Muscle of leg (tissue), 11 donors: Measurements from ENCODE around the gene ESYT2. TPM values are rescaled to one million over a fixed set of nuclear protein-coding genes. Genes with fewer than 3 reads are reported as not detected.

ENCODE experiments used
- DNase-seq: peaks from one replicate; pipeline ENCODE4 v3.0.0; 2013
- H3K27ac ChIP-seq: one replicate; pipeline ENCODE4 v1.5.1; 2013; ENCODE audit warnings: mild to moderate bottlenecking, low read length, control low read depth
- H3K27me3 ChIP-seq: one replicate; pipeline ENCODE4 v1.6.1; 2013; ENCODE audit warnings: low read length; ENCODE audit not compliant: control insufficient read depth, insufficient read depth
- H3K36me3 ChIP-seq: one replicate; pipeline ENCODE4 v1.6.1; 2013; ENCODE audit warnings: low read length; ENCODE audit not compliant: control insufficient read depth, insufficient read depth
- H3K4me1 ChIP-seq: one replicate; pipeline ENCODE4 v1.6.1; 2013; ENCODE audit warnings: low read length; ENCODE audit not compliant: control insufficient read depth, insufficient read depth
- H3K4me3 ChIP-seq: one replicate; pipeline ENCODE4 v1.5.1; 2013; ENCODE audit warnings: low read length, control low read depth
- H3K9me3 ChIP-seq: replicated peaks from 2 replicates; pipeline ENCODE4 v1.6.1; 2013; ENCODE audit warnings: low read depth, low read length; ENCODE audit not compliant: control insufficient read depth
- WGBS: methylation state at CpG from one replicate; pipeline ENCODE4 v1.1.5; 2013; ENCODE audit warnings: missing lambda C conversion rate; ENCODE audit not compliant: insufficient coverage; 5-methylcytosine and 5-hydroxymethylcytosine counted together
- polyA plus RNA-seq, 8 donors: library from polyadenylated mRNA; unstranded; fragments of 120-200 nt; gene quantifications; one replicate each; pipeline versions ENCODE4 v1.2.1 to v1.2.3, GENCODE V29; 2013; ENCODE audit warnings: inconsistent platforms in 1 of 8, low replicate concordance in 1 of 8; ENCODE audit not compliant: insufficient read length in 8 of 8, insufficient read depth in 1 of 8
- total RNA-seq: library from RNA; stranded (reverse); fragments of 120-200 nt; gene quantifications from one replicate; pipeline ENCODE4 v1.2.4, GENCODE V29; 2013

Gene ESYT2
- total and polyA plus RNA-seq, 9 donors: 27.4 to 46.5 (median 30.1) TPM

GRCh38 chr7:158759245-158759614 lies 70.1 kb downstream of the ESYT2 start:
- no peak for DNase-seq
- no peaks in the 10 kb centered on the region for H3K9me3 ChIP-seq
- no peaks in the 10 kb centered on the region for H3K27me3 ChIP-seq
- no peak overlapping the region for H3K27ac ChIP-seq
- no peak overlapping the region for H3K4me3 ChIP-seq
- 83% methylated on average over 2 of the region's 4 CpGs for WGBS
- no peaks in the 10 kb centered on the region for H3K4me1 ChIP-seq
- peaks cover 57% of the 10 kb centered on the region for H3K36me3 ChIP-seq

GRCh38 chr7:158758586-158759244 lies 70.6 kb downstream of the ESYT2 start:
- Histone ChIP-seq H3K4me3 (no peak overlapping the region), H3K27me3 (no peaks in the 10 kb centered on the region), H3K36me3 (peaks cover 59% of the 10 kb centered on the region), H3K27ac (no peak overlapping the region), H3K9me3 (no peaks in the 10 kb centered on the region), H3K4me1 (no peaks in the 10 kb centered on the region)
- no peak for DNase-seq
- 95% methylated on average over 9 of the region's 16 CpGs for WGBS

- 97% methylated on average over 12 of the region's 16 CpGs for WGBS
- H3K9me3 ChIP-seq: no peaks in the 10 kb centered on the region
- no peak overlapping the region for H3K4me3 ChIP-seq
- H3K27ac ChIP-seq: no peak overlapping the region
- peaks cover 62% of the 10 kb centered on the region for H3K36me3 ChIP-seq
- DNase-seq: no peak
- no peaks in the 10 kb centered on the region for H3K27me3 ChIP-seq
- H3K4me1 ChIP-seq: no peaks in the 10 kb centered on the region
Measured at GRCh38 chr7:158757404-158757989, 71.8 kb downstream of the ESYT2 start.

- Histone ChIP-seq H3K27me3 (no peaks in the 10 kb centered on the region), H3K9me3 (no peaks in the 10 kb centered on the region), H3K4me1 (no peaks in the 10 kb centered on the region), H3K36me3 (peaks cover 48% of the 10 kb centered on the region), H3K27ac (no peak overlapping the region), H3K4me3 (no peak overlapping the region)
- no peak for DNase-seq
- WGBS: 73% methylated on average over 10 of the region's 11 CpGs
Measured at GRCh38 chr7:158754746-158755444, 74.4 kb downstream of the ESYT2 start.

GRCh38 chr7:158753900-158754299 lies 75.4 kb downstream of the ESYT2 start:
- no peaks in the 10 kb centered on the region for H3K9me3 ChIP-seq
- H3K27me3 ChIP-seq: no peaks in the 10 kb centered on the region
- no CpG with 5 or more reads among the region's 5 CpGs for WGBS
- H3K27ac ChIP-seq: no peak overlapping the region
- no peak overlapping the region for H3K4me3 ChIP-seq
- no peaks in the 10 kb centered on the region for H3K4me1 ChIP-seq
- peaks cover 41% of the 10 kb centered on the region for H3K36me3 ChIP-seq
- no peak for DNase-seq

GRCh38 chr7:158751751-158752150 lies 77.6 kb downstream of the ESYT2 start:
- DNase-seq: no peak
- no peak overlapping the region for H3K27ac ChIP-seq
- no peaks in the 10 kb centered on the region for H3K4me1 ChIP-seq
- peaks cover 36% of the 10 kb centered on the region for H3K36me3 ChIP-seq
- H3K27me3 ChIP-seq: no peaks in the 10 kb centered on the region
- H3K4me3 ChIP-seq: no peak overlapping the region
- no peaks in the 10 kb centered on the region for H3K9me3 ChIP-seq
- WGBS: no CpG with 5 or more reads among the region's 3 CpGs

- no CpG with 5 or more reads among the region's 2 CpGs for WGBS
- no peak overlapping the region for H3K4me3 ChIP-seq
- no peak for DNase-seq
- no peaks in the 10 kb centered on the region for H3K4me1 ChIP-seq
- no peaks in the 10 kb centered on the region for H3K9me3 ChIP-seq
- peaks cover 35% of the 10 kb centered on the region for H3K36me3 ChIP-seq
- no peaks in the 10 kb centered on the region for H3K27me3 ChIP-seq
- H3K27ac ChIP-seq: no peak overlapping the region
Measured at GRCh38 chr7:158751199-158751598, 78.1 kb downstream of the ESYT2 start.

GRCh38 chr7:158750702-158751101 lies 78.6 kb downstream of the ESYT2 start:
- no peaks in the 10 kb centered on the region for H3K27me3 ChIP-seq
- H3K27ac ChIP-seq: no peak overlapping the region
- peaks cover 36% of the 10 kb centered on the region for H3K36me3 ChIP-seq
- no peaks in the 10 kb centered on the region for H3K9me3 ChIP-seq
- DNase-seq: no peak
- no peaks in the 10 kb centered on the region for H3K4me1 ChIP-seq
- WGBS: 100% methylated on average over 1 of the region's 3 CpGs
- H3K4me3 ChIP-seq: no peak overlapping the region

GRCh38 chr7:158749396-158749795 lies 79.9 kb downstream of the ESYT2 start:
- Histone ChIP-seq H3K27me3 (no peaks in the 10 kb centered on the region), H3K9me3 (no peaks in the 10 kb centered on the region), H3K36me3 (peaks cover 27% of the 10 kb centered on the region), H3K4me3 (no peak overlapping the region), H3K27ac (no peak overlapping the region), H3K4me1 (no peaks in the 10 kb centered on the region)
- no peak for DNase-seq
- WGBS: 93% methylated on average over 8 of the region's 9 CpGs

GRCh38 chr7:158748335-158748734 lies 81.0 kb downstream of the ESYT2 start:
- H3K27me3 ChIP-seq: no peaks in the 10 kb centered on the region
- H3K27ac ChIP-seq: no peak overlapping the region
- no peak for DNase-seq
- no peaks in the 10 kb centered on the region for H3K4me1 ChIP-seq
- 86% methylated on average over 7 of the region's 10 CpGs for WGBS
- H3K4me3 ChIP-seq: no peak overlapping the region
- no peaks in the 10 kb centered on the region for H3K9me3 ChIP-seq
- H3K36me3 ChIP-seq: peaks cover 23% of the 10 kb centered on the region
